ENCODE data around the gene ACOXL.
"Not testable (repeated sequence)": the region's sequence is repeated elsewhere in the genome, so short reads cannot be mapped to it uniquely, and the experiment has no call there.

Gene ACOXL

DNA sequence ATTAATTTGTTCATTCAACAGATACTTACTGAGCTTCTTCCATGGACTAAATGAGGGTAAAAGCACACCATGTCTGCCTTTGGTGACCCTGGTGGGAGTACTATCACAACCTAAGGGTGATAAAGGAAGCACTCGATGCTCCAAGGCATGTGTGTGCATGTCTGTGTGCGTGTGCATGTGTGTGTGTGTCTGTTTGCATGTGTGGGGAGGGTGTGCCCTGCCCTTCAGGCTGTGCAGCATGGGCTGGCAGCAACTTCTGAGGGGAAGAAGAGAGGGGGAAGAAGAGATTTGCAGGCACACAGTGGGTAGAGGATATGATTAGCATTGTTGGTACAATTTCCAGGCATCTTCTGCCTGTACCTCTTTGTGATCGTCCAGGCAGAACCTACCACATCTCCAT is 121.6 kb downstream of the ACOXL start:
- no peak overlapping the region for H3K27ac ChIP-seq (ENCODE audit: low read depth, low read length)
- no peaks in the 10 kb centered on the region for H3K9me3 ChIP-seq (ENCODE audit: insufficient read depth, low read length)
- no peaks in the 10 kb centered on the region for H3F3A ChIP-seq (ENCODE audit: insufficient read depth)
- no peak overlapping the region for H3K4me2 ChIP-seq (ENCODE audit: low read depth, low read length, poor library complexity, severe bottlenecking)
- H3K9me2 ChIP-seq (replicated peaks; ENCODE audit: insufficient read depth, low read length): no peaks in the 10 kb centered on the region
- H3K36me3 ChIP-seq (ENCODE audit: low read length): no peaks in the 10 kb centered on the region
- H3K9ac ChIP-seq (ENCODE audit: low read length): no peak overlapping the region
- H4K20me1 ChIP-seq (ENCODE audit: low read depth, low read length): no peaks in the 10 kb centered on the region
- TF ChIP-seq EZH2phosphoT487 (conservative IDR thresholded peaks at IDR 0.05; ENCODE audit: low read length): no peak
- TF ChIP-seq, protein P1, sequence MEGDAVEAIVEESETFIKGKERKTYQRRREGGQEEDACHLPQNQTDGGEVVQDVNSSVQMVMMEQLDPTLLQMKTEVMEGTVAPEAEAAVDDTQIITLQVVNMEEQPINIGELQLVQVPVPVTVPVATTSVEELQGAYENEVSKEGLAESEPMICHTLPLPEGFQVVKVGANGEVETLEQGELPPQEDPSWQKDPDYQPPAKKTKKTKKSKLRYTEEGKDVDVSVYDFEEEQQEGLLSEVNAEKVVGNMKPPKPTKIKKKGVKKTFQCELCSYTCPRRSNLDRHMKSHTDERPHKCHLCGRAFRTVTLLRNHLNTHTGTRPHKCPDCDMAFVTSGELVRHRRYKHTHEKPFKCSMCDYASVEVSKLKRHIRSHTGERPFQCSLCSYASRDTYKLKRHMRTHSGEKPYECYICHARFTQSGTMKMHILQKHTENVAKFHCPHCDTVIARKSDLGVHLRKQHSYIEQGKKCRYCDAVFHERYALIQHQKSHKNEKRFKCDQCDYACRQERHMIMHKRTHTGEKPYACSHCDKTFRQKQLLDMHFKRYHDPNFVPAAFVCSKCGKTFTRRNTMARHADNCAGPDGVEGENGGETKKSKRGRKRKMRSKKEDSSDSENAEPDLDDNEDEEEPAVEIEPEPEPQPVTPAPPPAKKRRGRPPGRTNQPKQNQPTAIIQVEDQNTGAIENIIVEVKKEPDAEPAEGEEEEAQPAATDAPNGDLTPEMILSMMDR (IDR thresholded peaks at IDR 0.05; ENCODE audit: insufficient read depth, low read length, poor library complexity, severe bottlenecking): no peak
- H3K4me3 ChIP-seq (ENCODE audit: insufficient read depth, low read length, poor library complexity, severe bottlenecking): no peak overlapping the region
- H3K27me3 ChIP-seq (ENCODE audit: low read length): no peaks in the 10 kb centered on the region
- H2AFZ ChIP-seq (ENCODE audit: low read depth, low read length, severe bottlenecking): no peak overlapping the region
- no peaks in the 10 kb centered on the region for H3K79me2 ChIP-seq (ENCODE audit: insufficient read depth, low read length)

DNA sequence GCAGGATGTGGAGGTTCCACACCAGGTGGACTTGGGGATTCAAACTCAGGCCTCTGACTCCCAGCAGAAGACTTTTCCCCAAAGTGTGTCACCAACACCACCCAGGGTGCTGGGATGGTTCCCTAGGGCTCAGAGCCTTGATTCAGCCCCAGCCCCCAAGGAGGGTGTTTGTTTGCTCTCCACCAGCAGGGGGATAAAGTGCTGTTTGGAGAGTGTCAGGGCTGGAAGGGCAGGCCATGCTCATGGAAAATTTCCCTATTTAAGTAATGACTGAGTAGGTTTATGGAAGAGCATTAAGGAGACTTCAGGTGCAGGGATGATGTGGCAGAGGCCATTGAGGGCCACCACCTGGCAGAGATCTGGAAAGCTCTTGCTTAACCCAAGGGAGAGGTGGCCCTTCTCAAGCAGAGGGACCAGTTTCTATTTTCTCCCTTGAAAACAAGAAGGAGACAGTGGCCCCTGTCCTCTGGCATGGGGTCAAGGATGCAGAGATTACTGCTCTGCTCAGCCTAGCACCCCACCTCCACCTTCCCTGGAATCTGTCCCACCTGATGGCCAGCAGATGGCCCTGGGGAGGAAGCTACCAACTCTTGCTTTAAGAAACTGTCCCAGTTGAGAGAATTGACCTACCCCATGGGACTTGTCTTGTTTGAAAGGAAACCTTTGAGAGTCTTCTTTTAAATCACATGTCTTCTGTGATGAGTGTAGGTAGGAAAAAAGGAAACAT is 122.1 kb downstream of the ACOXL start:
- Histone ChIP-seq H3F3A (ENCODE audit: insufficient read depth) (no peaks in the 10 kb centered on the region), H3K9me3 (ENCODE audit: insufficient read depth, low read length) (no peaks in the 10 kb centered on the region), H3K27ac (ENCODE audit: low read depth, low read length) (no peak overlapping the region), H3K27me3 (ENCODE audit: low read length) (no peaks in the 10 kb centered on the region), H2AFZ (ENCODE audit: low read depth, low read length, severe bottlenecking) (no peak overlapping the region), H4K20me1 (ENCODE audit: low read depth, low read length) (no peaks in the 10 kb centered on the region), H3K4me2 (ENCODE audit: low read depth, low read length, poor library complexity, severe bottlenecking) (no peak overlapping the region), H3K36me3 (ENCODE audit: low read length) (no peaks in the 10 kb centered on the region), H3K4me3 (ENCODE audit: insufficient read depth, low read length, poor library complexity, severe bottlenecking) (no peak overlapping the region), H3K9me2 (replicated peaks; ENCODE audit: insufficient read depth, low read length) (no peaks in the 10 kb centered on the region), H3K9ac (ENCODE audit: low read length) (no peak overlapping the region), H3K79me2 (ENCODE audit: insufficient read depth, low read length) (no peaks in the 10 kb centered on the region)
- no peak for TF ChIP-seq EZH2phosphoT487 (conservative IDR thresholded peaks at IDR 0.05; ENCODE audit: low read length)
- TF ChIP-seq, protein P1 (IDR thresholded peaks at IDR 0.05; ENCODE audit: insufficient read depth, low read length, poor library complexity, severe bottlenecking): no peak

DNA sequence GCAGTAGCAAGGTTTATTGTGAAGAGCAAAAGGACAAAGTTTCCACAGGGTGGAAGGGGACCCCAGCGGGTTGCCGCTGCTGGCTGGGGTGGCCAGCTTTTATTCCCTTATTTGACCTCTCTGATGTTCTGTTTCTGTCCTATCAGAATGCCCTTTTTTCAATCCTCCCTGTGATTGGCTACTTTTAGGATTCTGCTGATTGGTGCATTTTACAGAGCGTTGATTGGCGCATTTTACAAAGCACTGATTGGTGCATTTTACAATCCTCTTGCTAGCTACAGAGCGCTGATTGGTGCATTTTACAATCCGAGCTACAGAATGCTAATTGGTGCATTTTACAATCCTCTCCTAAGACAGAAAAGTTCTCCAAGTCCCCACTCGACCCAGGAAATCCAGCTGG is 123.5 kb downstream of the ACOXL start:
- H3K4me2 ChIP-seq (ENCODE audit: low read depth, low read length, poor library complexity, severe bottlenecking); H3K9ac ChIP-seq (ENCODE audit: low read length); H3K4me3 ChIP-seq (ENCODE audit: insufficient read depth, low read length, poor library complexity, severe bottlenecking); H3K36me3 ChIP-seq (ENCODE audit: low read length); H3K9me3 ChIP-seq (ENCODE audit: insufficient read depth, low read length); H3F3A ChIP-seq (ENCODE audit: insufficient read depth); H3K27ac ChIP-seq (ENCODE audit: low read depth, low read length); H3K9me2 ChIP-seq (replicated peaks; ENCODE audit: insufficient read depth, low read length); H3K27me3 ChIP-seq (ENCODE audit: low read length); H4K20me1 ChIP-seq (ENCODE audit: low read depth, low read length); H2AFZ ChIP-seq (ENCODE audit: low read depth, low read length, severe bottlenecking); H3K79me2 ChIP-seq (ENCODE audit: insufficient read depth, low read length): not testable (repeated sequence)

DNA sequence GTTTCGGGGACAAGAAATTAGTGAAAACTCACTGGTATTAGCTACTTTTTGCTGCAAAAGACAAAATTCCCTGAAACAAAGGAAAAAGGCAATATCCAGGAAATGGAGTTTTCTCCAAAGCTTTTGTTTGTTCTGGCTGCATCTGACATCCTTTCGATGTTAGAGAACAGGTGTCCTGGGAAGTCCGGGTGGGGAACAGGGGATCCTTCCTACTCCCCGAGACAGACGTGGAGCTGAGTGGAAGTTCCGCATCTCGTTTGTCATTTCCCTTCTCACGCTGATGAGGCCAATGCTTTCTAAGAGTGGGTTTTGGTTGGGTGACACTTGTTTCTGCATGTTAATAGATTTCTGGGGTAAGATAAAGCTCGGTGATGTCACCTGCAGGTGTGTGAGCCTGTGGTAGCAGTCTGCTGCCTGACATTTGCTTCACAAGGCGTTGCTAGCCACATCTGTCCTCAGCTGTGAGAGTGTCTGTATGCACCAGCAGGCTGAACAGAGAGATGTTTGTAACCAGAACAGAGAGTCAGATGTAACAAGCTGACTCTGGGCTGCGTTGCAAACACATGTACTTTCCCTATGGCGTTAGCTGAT is 125.9 kb downstream of the ACOXL start:
- peak overlapping the region; percentile 36 for H3K4me2 ChIP-seq (ENCODE audit: low read depth, low read length, poor library complexity, severe bottlenecking)
- no peaks in the 10 kb centered on the region for H3K27me3 ChIP-seq (ENCODE audit: low read length)
- TF ChIP-seq, protein P1 (IDR thresholded peaks at IDR 0.05; ENCODE audit: insufficient read depth, low read length, poor library complexity, severe bottlenecking): no peak
- no peak for TF ChIP-seq EZH2phosphoT487 (conservative IDR thresholded peaks at IDR 0.05; ENCODE audit: low read length)
- no peak overlapping the region for H3K4me3 ChIP-seq (ENCODE audit: insufficient read depth, low read length, poor library complexity, severe bottlenecking)
- H2AFZ ChIP-seq (ENCODE audit: low read depth, low read length, severe bottlenecking): no peak overlapping the region
- no peak overlapping the region for H3K9ac ChIP-seq (ENCODE audit: low read length)
- no peak overlapping the region for H3K27ac ChIP-seq (ENCODE audit: low read depth, low read length)
- H3K9me3 ChIP-seq (ENCODE audit: insufficient read depth, low read length): no peaks in the 10 kb centered on the region
- no peaks in the 10 kb centered on the region for H3K79me2 ChIP-seq (ENCODE audit: insufficient read depth, low read length)
- no peaks in the 10 kb centered on the region for H3K9me2 ChIP-seq (replicated peaks; ENCODE audit: insufficient read depth, low read length)
- no peaks in the 10 kb centered on the region for H3K36me3 ChIP-seq (ENCODE audit: low read length)
- no peaks in the 10 kb centered on the region for H4K20me1 ChIP-seq (ENCODE audit: low read depth, low read length)
- no peaks in the 10 kb centered on the region for H3F3A ChIP-seq (ENCODE audit: insufficient read depth)
